ENCODE results near the gene TRIM34.
A peak's percentile ranks its signal among the peaks of the same experiment; 100 is the strongest.

The TRIM34 gene

DNA sequence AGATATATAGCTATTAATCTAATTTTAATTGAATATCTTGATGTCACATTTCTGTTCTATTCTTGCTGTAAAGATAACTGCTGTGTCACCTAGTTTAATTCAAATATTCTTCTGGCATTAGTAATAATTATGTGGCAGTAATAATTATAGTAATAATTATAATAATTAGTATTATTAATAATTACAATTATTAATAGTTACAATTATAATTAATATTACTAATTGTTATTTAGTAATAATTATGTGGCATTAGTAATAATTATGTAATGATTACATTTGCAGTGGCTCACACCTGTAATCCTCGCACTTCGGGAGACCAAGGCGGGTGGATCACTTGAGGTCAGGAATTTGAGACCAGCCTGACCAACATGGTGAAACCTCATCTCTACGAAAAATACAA lies 61.6 kb downstream of the TRIM34 start:
- DNase-seq: no peak

- no peak for DNase-seq
Measured at GRCh38 chr11:5688482-5688881, 63.7 kb downstream of the TRIM34 start.

GRCh38 chr11:5689551-5689983 lies 64.8 kb downstream of the TRIM34 start, which contains the start of gene TRIM22:
TSS of gene TRIM22 (plus strand) at chr11:5689790. CDS start at chr11:5696233, 6,443 bp downstream.
- DNase-seq: peak; percentile 81

DNA sequence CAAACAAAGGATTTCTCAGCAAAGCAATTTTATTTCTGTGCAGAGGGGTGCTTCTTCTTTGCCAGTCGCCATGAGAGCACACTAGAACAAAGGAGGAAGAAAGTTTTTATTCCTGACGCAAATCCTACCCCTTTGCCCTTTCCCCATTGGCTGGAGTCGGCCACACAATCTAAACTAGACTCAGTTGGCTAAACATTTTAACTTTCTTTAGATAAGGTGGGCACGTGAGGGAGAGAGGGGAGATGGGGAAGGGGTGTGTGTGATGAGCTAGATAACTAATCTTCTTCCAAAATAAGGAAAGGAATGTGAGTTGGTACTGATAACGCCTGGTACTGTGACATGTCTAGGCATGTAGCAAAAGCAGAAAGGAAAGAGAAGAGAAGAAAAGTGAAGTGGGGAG lies 65.4 kb downstream of the TRIM34 start:
- peak; percentile 65 for DNase-seq

DNA sequence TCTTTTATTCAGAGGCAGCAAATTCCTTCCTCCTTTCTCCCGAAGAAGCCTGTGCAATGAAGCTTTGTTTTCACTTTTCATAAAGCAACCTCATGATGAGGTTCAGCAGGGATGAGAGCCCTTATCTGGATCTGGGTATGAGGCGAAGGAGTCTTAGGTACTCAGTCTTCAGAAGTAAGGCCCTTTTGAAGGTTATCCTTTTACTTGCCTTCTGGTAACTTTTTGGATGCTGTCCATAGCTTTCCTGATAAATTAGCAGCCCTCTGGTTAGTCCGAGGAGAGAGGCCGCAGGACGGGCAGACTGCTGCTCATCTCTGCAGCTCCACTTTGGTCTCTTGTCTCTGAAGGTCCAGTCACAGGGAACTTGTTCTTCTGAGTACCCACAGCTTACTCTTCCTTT lies 65.9 kb downstream of the TRIM34 start:
- DNase-seq: peak; percentile 51

GRCh38 chr11:5691238-5691963 lies 66.6 kb downstream of the TRIM34 start:
- DNase-seq: peak; percentile 36

- DNase-seq: peak; percentile 57
Measured at GRCh38 chr11:5691964-5692361, 67.2 kb downstream of the TRIM34 start.

Measured in hematopoietic multipotent progenitor cell treated with erythropoietin and hydrocortisone succinate and interleukin-3 and kit ligand, for 4 days (in vitro differentiated cells).